H1 (cell line): ENCODE results near the gene CYB5R3. TPM values are rescaled to one million over a fixed set of nuclear protein-coding genes. Genes with fewer than 3 reads are reported as not detected.

Source experiments
- CHD7 ChIP-seq: fragments of 300-600 bp; sonication (generic); IDR thresholded peaks from 2 replicates; pipeline ENCODE4 v1.7.1; 2012; ENCODE audit warnings: low read length, moderate library complexity, mild to moderate bottlenecking, inconsistent platforms; ENCODE audit not compliant: insufficient replicate concordance
- EGR1 ChIP-seq: IDR thresholded peaks from 2 replicates; pipeline ENCODE4 v1.6.1; 2011; ENCODE audit warnings: low read depth, low read length, borderline replicate concordance
- FOSL1 ChIP-seq: IDR thresholded peaks from 2 replicates; pipeline ENCODE4 v1.6.1; 2011; ENCODE audit warnings: mild to moderate bottlenecking, low read depth, low read length, moderate library complexity; ENCODE audit not compliant: insufficient read depth
- GTF2F1 ChIP-seq: IDR thresholded peaks from 2 replicates; pipeline ENCODE4 v1.6.1; 2012; ENCODE audit warnings: low read depth, low read length, improper control_type of control experiment, borderline replicate concordance
- polyA plus RNA-seq, 7 experiments: library from polyadenylated mRNA; depleted of rRNA in 3 of 7; stranded (reverse) in 5 of 7; unstranded in 2 of 7; fragments of >200 nt in 5 of 7; fragments of 200-250 nt in 2 of 7; gene quantifications; 1 replicate in 5 of 7; 2 replicates in 1 of 7; 4 replicates in 1 of 7; pipeline versions ENCODE4 v1.2.1 to v1.2.3, GENCODE V29; 2011 to 2013; ENCODE audit warnings: missing spikeins in 2 of 7, mixed read lengths in 2 of 7
- total RNA-seq: library from RNA; stranded (reverse); fragmentation: NEBNext Ultra II Directional; extraction: Animal tissue kit (Norgen Biotek cat#: 25700); gene quantifications from 2 replicates; pipeline ENCODE4 v1.2.1, GENCODE V29; 2021

CYB5R3 gene
- total and polyA plus RNA-seq, 2 of the 8 experiments (the other 6 are each of a cell fraction or from before 2014, with no cell fraction given): 75.3 to 113 TPM

- TF ChIP-seq CHD7 (no peak), EGR1 (no peak), FOSL1 (no peak), GTF2F1 (no peak)
Observed at GRCh38 chr22:42633013-42633412, 16.2 kb downstream of the CYB5R3 start (continued).
